ENCODE data around the gene PABPC3.

- TF ChIP-seq POLR2AphosphoS5 (IDR thresholded peaks at IDR 0.05; ENCODE audit: borderline replicate concordance, low read depth, low read length) = no peak
- no peak for TF ChIP-seq EZH2 (IDR thresholded peaks at IDR 0.05)
- no peak for TF ChIP-seq FOXP2 (optimal IDR thresholded peaks at IDR 0.05; ENCODE audit: control extremely low read depth, extremely low read length, insufficient read depth)
These were observed 1.5 kb downstream of the PABPC3 start for GRCh38 chr13:25097426-25097825.
